HG02840 (cell line): ENCODE data around the gene GPC5.
"Not testable (repeated sequence)": the region's sequence is repeated elsewhere in the genome, so short reads cannot be mapped to it uniquely, and the experiment has no call there.

Source experiments
- ATAC-seq: cut with Tn5 transposase; IDR thresholded peaks from one replicate; pipeline ENCODE4 v1.9.1; 2021; ENCODE audit warnings: mild to moderate bottlenecking, moderate library complexity, moderate number of reproducible peaks; ENCODE audit not compliant: unreplicated experiment, low FRiP score

Gene GPC5

GRCh38 chr13:92838786-92839185 lies 1440.4 kb downstream of the GPC5 start:
- no peak for ATAC-seq

GRCh38 chr13:92842145-92842544 lies 1443.7 kb downstream of the GPC5 start:
- no peak for ATAC-seq

- peak; percentile 46 for ATAC-seq
Observed at GRCh38 chr13:92843549-92843948, 1445.1 kb downstream of the GPC5 start.

GRCh38 chr13:92849381-92849780 lies 1451.0 kb downstream of the GPC5 start:
- ATAC-seq: no peak

GRCh38 chr13:92864584-92865284 lies 1466.3 kb downstream of the GPC5 start:
- no peak for ATAC-seq

- no peak for ATAC-seq
Observed at GRCh38 chr13:92873029-92873428, 1474.6 kb downstream of the GPC5 start.

GRCh38 chr13:92886535-92887077 lies 1488.2 kb downstream of the GPC5 start:
- no peak for ATAC-seq

GRCh38 chr13:92894447-92894846 lies 1496.0 kb downstream of the GPC5 start:
- no peak for ATAC-seq

GRCh38 chr13:92896842-92897241 lies 1498.4 kb downstream of the GPC5 start:
- no peak for ATAC-seq

GRCh38 chr13:92898946-92899345 lies 1500.5 kb downstream of the GPC5 start:
- ATAC-seq: not testable (repeated sequence)

GRCh38 chr13:92900446-92900845 lies 1502.0 kb downstream of the GPC5 start:
- no peak for ATAC-seq

- ATAC-seq: no peak
Observed at GRCh38 chr13:92901739-92902138, 1503.3 kb downstream of the GPC5 start.

GRCh38 chr13:92912629-92913028 lies 1514.2 kb downstream of the GPC5 start:
- ATAC-seq: no peak

- ATAC-seq: no peak
Observed at GRCh38 chr13:92913840-92914239, 1515.4 kb downstream of the GPC5 start.
